Lower leg skin (tissue), 3 donors: ENCODE results near the gene PCDHB6.
"Not testable (repeated sequence)": the region's sequence is repeated elsewhere in the genome, so short reads cannot be mapped to it uniquely, and the experiment has no call there.

Experiments
- POLR2A ChIP-seq, 2 donors: fragments of 450-650 bp; IDR thresholded peaks; one replicate each; pipeline ENCODE4 v1.6.1; 2016 to 2017; ENCODE audit warnings: antibody characterized with exemption in 2 of 2, mild to moderate bottlenecking in 1 of 2, moderate library complexity in 1 of 2
- TF ChIP-seq, protein P1 (sequence below), 3 donors: fragments of 450-650 bp; IDR thresholded peaks; one replicate each; pipeline ENCODE4 v1.5.1; 2016; ENCODE audit warnings: antibody characterized with exemption in 3 of 3, mild to moderate bottlenecking in 3 of 3, moderate library complexity in 2 of 3

GRCh38 chr5:141137346-141137745 lies 12.5 kb upstream of the PCDHB6 start:
- TF ChIP-seq, protein P1, sequence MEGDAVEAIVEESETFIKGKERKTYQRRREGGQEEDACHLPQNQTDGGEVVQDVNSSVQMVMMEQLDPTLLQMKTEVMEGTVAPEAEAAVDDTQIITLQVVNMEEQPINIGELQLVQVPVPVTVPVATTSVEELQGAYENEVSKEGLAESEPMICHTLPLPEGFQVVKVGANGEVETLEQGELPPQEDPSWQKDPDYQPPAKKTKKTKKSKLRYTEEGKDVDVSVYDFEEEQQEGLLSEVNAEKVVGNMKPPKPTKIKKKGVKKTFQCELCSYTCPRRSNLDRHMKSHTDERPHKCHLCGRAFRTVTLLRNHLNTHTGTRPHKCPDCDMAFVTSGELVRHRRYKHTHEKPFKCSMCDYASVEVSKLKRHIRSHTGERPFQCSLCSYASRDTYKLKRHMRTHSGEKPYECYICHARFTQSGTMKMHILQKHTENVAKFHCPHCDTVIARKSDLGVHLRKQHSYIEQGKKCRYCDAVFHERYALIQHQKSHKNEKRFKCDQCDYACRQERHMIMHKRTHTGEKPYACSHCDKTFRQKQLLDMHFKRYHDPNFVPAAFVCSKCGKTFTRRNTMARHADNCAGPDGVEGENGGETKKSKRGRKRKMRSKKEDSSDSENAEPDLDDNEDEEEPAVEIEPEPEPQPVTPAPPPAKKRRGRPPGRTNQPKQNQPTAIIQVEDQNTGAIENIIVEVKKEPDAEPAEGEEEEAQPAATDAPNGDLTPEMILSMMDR (IDR thresholded peaks at IDR 0.05) = not testable (repeated sequence)
- TF ChIP-seq POLR2A (IDR thresholded peaks at IDR 0.05) = not testable (repeated sequence)
